Suprapubic skin (tissue), 4 donors: ENCODE results near the gene SOS1. TPM values are rescaled to one million over a fixed set of nuclear protein-coding genes. Genes with fewer than 3 reads are reported as not detected.

Experiments used
- DNase-seq, 2 donors: peaks; one replicate each; pipeline ENCODE4 v3.0.0-alpha.2; 2019; ENCODE audit warnings: low spot score in 2 of 2
- H3K27ac ChIP-seq: fragments of 200-600 bp; sonication (generic); one replicate; pipeline ENCODE4 v1.5.1; 2019
- H3K27me3 ChIP-seq: fragments of 200-600 bp; sonication (generic); one replicate; pipeline ENCODE4 v1.5.1; 2019
- H3K36me3 ChIP-seq: fragments of 200-600 bp; sonication (generic); one replicate; pipeline ENCODE4 v1.5.1; 2019
- H3K4me1 ChIP-seq: fragments of 200-600 bp; sonication (generic); one replicate; pipeline ENCODE4 v1.5.1; 2019
- H3K4me3 ChIP-seq: fragments of 200-600 bp; sonication (generic); one replicate; pipeline ENCODE4 v1.5.1; 2019; ENCODE audit warnings: mild to moderate bottlenecking
- H3K9me3 ChIP-seq: fragments of 200-600 bp; sonication (generic); one replicate; pipeline ENCODE4 v1.5.1; 2019
- CTCF ChIP-seq, 2 donors: fragments of 200-600 bp in 1 of 2; fragments of 450-650 bp in 1 of 2; sonication (generic) in 1 of 2; IDR thresholded peaks; one replicate each; pipeline ENCODE4 v1.5.1; 2016 to 2019; ENCODE audit warnings: antibody characterized with exemption in 2 of 2, mild to moderate bottlenecking in 1 of 2, moderate library complexity in 1 of 2
- EP300 ChIP-seq: sonication (generic); formaldehyde crosslinking; IDR thresholded peaks from one replicate; pipeline ENCODE4 v1.6.1; 2017; ENCODE audit warnings: antibody characterized with exemption
- POLR2A ChIP-seq, 2 donors: fragments of 450-650 bp; IDR thresholded peaks; one replicate each; pipeline ENCODE4 v1.6.1; 2017; ENCODE audit warnings: antibody characterized with exemption in 2 of 2, mild to moderate bottlenecking in 2 of 2, moderate library complexity in 2 of 2
- POLR2AphosphoS5 ChIP-seq, 3 donors: sonication (generic); formaldehyde crosslinking; IDR thresholded peaks; one replicate each; pipeline ENCODE4 v1.6.1; 2017; ENCODE audit warnings: antibody characterized with exemption in 3 of 3
- WGBS: methylation state at CpG from one replicate; pipeline ENCODE4 v1.1.5; 2018; 5-methylcytosine and 5-hydroxymethylcytosine counted together
- total RNA-seq, 4 donors: library from RNA; depleted of rRNA; stranded (reverse); fragments of >200 nt; gene quantifications; one replicate each; pipeline ENCODE4 v1.1.0, GENCODE V29; 2016

SOS1 gene
- total RNA-seq, 4 donors from 2014 or later, result 18.3 to 38.3 (median 27.7) TPM

GRCh38 chr2:38991899-38992298 is 129.0 kb downstream of the SOS1 start:
- DNase-seq, result no peak
- no peak overlapping the region for H3K27ac ChIP-seq
- H3K36me3 ChIP-seq, result peaks cover 50% of the 10 kb centered on the region
- H3K4me1 ChIP-seq, result no peaks in the 10 kb centered on the region
- no peak for TF ChIP-seq EP300
- TF ChIP-seq POLR2A (IDR thresholded peaks at IDR 0.05), result no peak
- TF ChIP-seq POLR2AphosphoS5 (IDR thresholded peaks at IDR 0.05), result no peak
- TF ChIP-seq CTCF (IDR thresholded peaks at IDR 0.05), result no peak
- no peaks in the 10 kb centered on the region for H3K9me3 ChIP-seq
- H3K27me3 ChIP-seq, result no peaks in the 10 kb centered on the region
- WGBS, result 79% methylated on average over 2 of the region's 2 CpGs
- no peak overlapping the region for H3K4me3 ChIP-seq

GRCh38 chr2:38988716-38989115 is 132.1 kb downstream of the SOS1 start:
- H3K9me3 ChIP-seq, result no peaks in the 10 kb centered on the region
- peaks cover 55% of the 10 kb centered on the region for H3K36me3 ChIP-seq
- no peaks in the 10 kb centered on the region for H3K4me1 ChIP-seq
- WGBS, result 99% methylated on average over 1 of the region's 1 CpG
- H3K4me3 ChIP-seq, result no peak overlapping the region
- H3K27ac ChIP-seq, result no peak overlapping the region
- no peak for TF ChIP-seq CTCF (IDR thresholded peaks at IDR 0.05)
- TF ChIP-seq POLR2AphosphoS5 (IDR thresholded peaks at IDR 0.05), result no peak
- TF ChIP-seq POLR2A (IDR thresholded peaks at IDR 0.05), result no peak
- no peak for TF ChIP-seq EP300
- no peak for DNase-seq
- no peaks in the 10 kb centered on the region for H3K27me3 ChIP-seq

GRCh38 chr2:38982498-38982897 is 138.4 kb downstream of the SOS1 start:
- Histone ChIP-seq H3K36me3 (peaks cover 46% of the 10 kb centered on the region), H3K27ac (no peak overlapping the region), H3K4me3 (no peak overlapping the region), H3K4me1 (no peaks in the 10 kb centered on the region), H3K9me3 (no peaks in the 10 kb centered on the region), H3K27me3 (no peaks in the 10 kb centered on the region)
- DNase-seq, result no peak
- TF ChIP-seq POLR2A (IDR thresholded peaks at IDR 0.05) (no peak), EP300 (no peak), CTCF (IDR thresholded peaks at IDR 0.05) (no peak), POLR2AphosphoS5 (IDR thresholded peaks at IDR 0.05) (no peak)
- 100% methylated on average over 1 of the region's 1 CpG for WGBS

GRCh38 chr2:38981670-38982357 is 139.0 kb downstream of the SOS1 start:
- Histone ChIP-seq H3K27me3 (no peaks in the 10 kb centered on the region), H3K4me3 (no peak overlapping the region), H3K9me3 (no peaks in the 10 kb centered on the region), H3K27ac (no peak overlapping the region), H3K36me3 (peaks cover 39% of the 10 kb centered on the region), H3K4me1 (no peaks in the 10 kb centered on the region)
- TF ChIP-seq EP300 (no peak), POLR2AphosphoS5 (IDR thresholded peaks at IDR 0.05) (no peak), POLR2A (IDR thresholded peaks at IDR 0.05) (no peak), CTCF (IDR thresholded peaks at IDR 0.05) (no peak)
- WGBS, result 93% methylated on average over 8 of the region's 8 CpGs
- no peak for DNase-seq

GRCh38 chr2:38981003-38981669 is 139.7 kb downstream of the SOS1 start:
- DNase-seq, result no peak
- H3K27ac ChIP-seq, result no peak overlapping the region
- 93% methylated on average over 3 of the region's 3 CpGs for WGBS
- H3K36me3 ChIP-seq, result peaks cover 32% of the 10 kb centered on the region
- no peaks in the 10 kb centered on the region for H3K27me3 ChIP-seq
- no peaks in the 10 kb centered on the region for H3K9me3 ChIP-seq
- no peaks in the 10 kb centered on the region for H3K4me1 ChIP-seq
- H3K4me3 ChIP-seq, result no peak overlapping the region
- TF ChIP-seq POLR2A (IDR thresholded peaks at IDR 0.05) (no peak), POLR2AphosphoS5 (IDR thresholded peaks at IDR 0.05) (no peak), CTCF (IDR thresholded peaks at IDR 0.05) (no peak), EP300 (no peak)
